NB4 (cell line): ENCODE data around the gene ASPDH.

Experiments used
- TF ChIP-seq, protein P1 (sequence below): IDR thresholded peaks from 2 replicates; pipeline ENCODE4 v1.6.1; 2011; ENCODE audit warnings: low read depth, low read length
- TF ChIP-seq, protein P2 (sequence below): IDR thresholded peaks from one replicate; pipeline ENCODE4 v1.5.1; 2012; ENCODE audit warnings: low read depth, low read length

DNA sequence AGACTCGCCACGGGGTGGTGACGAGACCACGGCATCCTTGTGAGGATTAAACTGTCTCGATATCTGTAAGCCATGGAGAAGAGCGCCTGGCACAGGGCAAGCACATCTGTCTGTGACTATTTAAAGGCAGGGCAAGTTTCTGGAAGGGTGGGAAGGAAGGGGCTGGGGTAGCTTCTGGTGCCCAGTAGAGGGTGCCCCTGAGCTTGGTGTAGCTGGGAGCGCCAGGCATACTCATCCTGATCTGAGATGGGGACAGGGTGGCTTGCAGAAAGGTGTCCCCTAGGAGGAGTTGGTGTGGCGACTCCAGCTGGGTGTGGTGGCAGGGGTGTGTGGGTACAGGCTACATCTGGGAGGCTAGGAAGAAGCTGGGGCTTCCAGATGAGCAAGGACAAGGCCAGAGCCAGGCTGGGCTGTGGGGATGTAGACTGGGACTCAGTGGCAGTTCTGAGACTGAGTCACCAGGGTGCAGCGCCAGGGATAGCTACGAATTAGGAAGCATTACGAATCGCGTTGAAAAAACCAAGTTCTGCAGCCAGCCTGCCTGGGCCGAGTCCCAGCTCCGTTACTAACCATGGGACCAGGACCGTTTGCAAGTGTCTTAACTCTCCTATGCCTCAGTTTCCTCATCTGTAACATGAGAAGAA lies 23.1 kb upstream of the ASPDH start:
- TF ChIP-seq, protein P1, sequence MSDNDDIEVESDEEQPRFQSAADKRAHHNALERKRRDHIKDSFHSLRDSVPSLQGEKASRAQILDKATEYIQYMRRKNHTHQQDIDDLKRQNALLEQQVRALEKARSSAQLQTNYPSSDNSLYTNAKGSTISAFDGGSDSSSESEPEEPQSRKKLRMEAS: no peak
- TF ChIP-seq, protein P2, sequence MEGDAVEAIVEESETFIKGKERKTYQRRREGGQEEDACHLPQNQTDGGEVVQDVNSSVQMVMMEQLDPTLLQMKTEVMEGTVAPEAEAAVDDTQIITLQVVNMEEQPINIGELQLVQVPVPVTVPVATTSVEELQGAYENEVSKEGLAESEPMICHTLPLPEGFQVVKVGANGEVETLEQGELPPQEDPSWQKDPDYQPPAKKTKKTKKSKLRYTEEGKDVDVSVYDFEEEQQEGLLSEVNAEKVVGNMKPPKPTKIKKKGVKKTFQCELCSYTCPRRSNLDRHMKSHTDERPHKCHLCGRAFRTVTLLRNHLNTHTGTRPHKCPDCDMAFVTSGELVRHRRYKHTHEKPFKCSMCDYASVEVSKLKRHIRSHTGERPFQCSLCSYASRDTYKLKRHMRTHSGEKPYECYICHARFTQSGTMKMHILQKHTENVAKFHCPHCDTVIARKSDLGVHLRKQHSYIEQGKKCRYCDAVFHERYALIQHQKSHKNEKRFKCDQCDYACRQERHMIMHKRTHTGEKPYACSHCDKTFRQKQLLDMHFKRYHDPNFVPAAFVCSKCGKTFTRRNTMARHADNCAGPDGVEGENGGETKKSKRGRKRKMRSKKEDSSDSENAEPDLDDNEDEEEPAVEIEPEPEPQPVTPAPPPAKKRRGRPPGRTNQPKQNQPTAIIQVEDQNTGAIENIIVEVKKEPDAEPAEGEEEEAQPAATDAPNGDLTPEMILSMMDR: no peak
